Trophoblast cell (in vitro differentiated cells and primary cell): ENCODE data around the gene CD180.

Experiments used
- DNase-seq, 2 donors: peaks; one replicate each; pipeline ENCODE4 v3.0.0-alpha.2; 2016
- H2AFZ ChIP-seq: 2 replicates; pipeline ENCODE4 v1.6.1; 2013; ENCODE audit warnings: low read length, moderate library complexity, mild to moderate bottlenecking; ENCODE audit not compliant: insufficient read depth, poor library complexity
- H2AK5ac ChIP-seq: 2 replicates; pipeline ENCODE4 v1.6.1; 2013; ENCODE audit warnings: mild to moderate bottlenecking, low read length
- H2BK120ac ChIP-seq: 2 replicates; pipeline ENCODE4 v1.6.1; 2013; ENCODE audit warnings: low read length, mild to moderate bottlenecking, moderate library complexity; ENCODE audit not compliant: insufficient read depth, poor library complexity
- H2BK12ac ChIP-seq: 2 replicates; pipeline ENCODE4 v1.6.1; 2013; ENCODE audit warnings: mild to moderate bottlenecking, low read length, moderate library complexity
- H2BK5ac ChIP-seq: 2 replicates; pipeline ENCODE4 v1.6.1; 2013; ENCODE audit warnings: low read length, low read depth, moderate library complexity, mild to moderate bottlenecking; ENCODE audit not compliant: poor library complexity
- H3K14ac ChIP-seq: 2 replicates; pipeline ENCODE4 v1.6.1; 2013; ENCODE audit warnings: mild to moderate bottlenecking, low read length
- H3K18ac ChIP-seq: 2 replicates; pipeline ENCODE4 v1.6.1; 2013; ENCODE audit warnings: mild to moderate bottlenecking, low read length
- H3K23ac ChIP-seq: 2 replicates; pipeline ENCODE4 v1.6.1; 2013; ENCODE audit warnings: low read length
- H3K27ac ChIP-seq: 2 replicates; pipeline ENCODE4 v1.5.1; 2013; ENCODE audit warnings: low read depth, mild to moderate bottlenecking, inconsistent platforms, low read length, moderate library complexity
- H3K27me3 ChIP-seq: 2 replicates; pipeline ENCODE4 v1.6.1; 2013; ENCODE audit warnings: inconsistent platforms, mild to moderate bottlenecking, low read length, moderate library complexity; ENCODE audit not compliant: insufficient read depth
- H3K36me3 ChIP-seq, 2 experiments: 1 replicate in 1 of 2; 2 replicates in 1 of 2; pipeline ENCODE4 v1.6.1; 2013; ENCODE audit warnings: low read length in 2 of 2, mild to moderate bottlenecking in 2 of 2, moderate library complexity in 1 of 2; ENCODE audit not compliant: insufficient read depth in 2 of 2, control insufficient read depth in 1 of 2
- H3K4ac ChIP-seq: 2 replicates; pipeline ENCODE4 v1.6.1; 2013; ENCODE audit warnings: low read depth, mild to moderate bottlenecking, low read length, moderate library complexity
- H3K4me1 ChIP-seq, 2 experiments: 1 replicate in 1 of 2; 2 replicates in 1 of 2; pipeline ENCODE4 v1.6.1; 2013; ENCODE audit warnings: low read length in 2 of 2, mild to moderate bottlenecking in 2 of 2, moderate library complexity in 1 of 2; ENCODE audit not compliant: insufficient read depth in 2 of 2, control insufficient read depth in 1 of 2
- H3K4me2 ChIP-seq: 2 replicates; pipeline ENCODE4 v1.6.1; 2013; ENCODE audit warnings: inconsistent platforms, mild to moderate bottlenecking, low read length, moderate library complexity
- H3K4me3 ChIP-seq: 2 replicates; pipeline ENCODE4 v1.5.1; 2013; ENCODE audit warnings: mild to moderate bottlenecking, low read depth, low read length, inconsistent platforms
- H3K79me1 ChIP-seq: one replicate; pipeline ENCODE4 v1.6.1; 2013; ENCODE audit warnings: low read length
- H3K79me2 ChIP-seq: 2 replicates; pipeline ENCODE4 v1.6.1; 2013; ENCODE audit warnings: low read length, mild to moderate bottlenecking; ENCODE audit not compliant: control insufficient read depth, insufficient read depth, poor library complexity
- H3K9ac ChIP-seq: 2 replicates; pipeline ENCODE4 v1.6.1; 2013; ENCODE audit warnings: mild to moderate bottlenecking, low read length
- H3K9me3 ChIP-seq: 2 replicates; pipeline ENCODE4 v1.6.1; 2013; ENCODE audit warnings: low read depth, mild to moderate bottlenecking, control low read depth, inconsistent platforms, low read length; ENCODE audit not compliant: insufficient read depth
- H4K12ac ChIP-seq: 2 replicates; pipeline ENCODE4 v1.6.1; 2013; ENCODE audit warnings: low read depth, mild to moderate bottlenecking, low read length, moderate library complexity
- H4K8ac ChIP-seq: 2 replicates; pipeline ENCODE4 v1.6.1; 2013; ENCODE audit warnings: low read depth, mild to moderate bottlenecking, low read length, moderate library complexity
- H4K91ac ChIP-seq: one replicate; pipeline ENCODE4 v1.6.1; 2013; ENCODE audit warnings: low read depth, mild to moderate bottlenecking, low read length, moderate library complexity
- WGBS: extraction: QIAGEN DNeasy Blood & Tissue Kit; methylation state at CpG from one replicate; pipeline ENCODE4 v1.1.7; 2013; ENCODE audit warnings: missing lambda C conversion rate; ENCODE audit not compliant: insufficient read length, insufficient coverage; ENCODE audit errors: extremely low coverage; 5-methylcytosine and 5-hydroxymethylcytosine counted together

CD180 gene

GRCh38 chr5:67223211-67223610 is 26.6 kb upstream of the CD180 start:
- Histone ChIP-seq H3K4ac (no peak overlapping the region), H2AFZ (no peak overlapping the region), H3K36me3 (no peaks in the 10 kb centered on the region), H3K23ac (no peak overlapping the region), H3K4me1 (no peaks in the 10 kb centered on the region), H4K91ac (no peak overlapping the region), H3K18ac (no peak overlapping the region), H3K9ac (no peak overlapping the region), H3K79me1 (no peaks in the 10 kb centered on the region), H3K14ac (no peak overlapping the region), H3K4me3 (no peak overlapping the region), H2AK5ac (no peak overlapping the region), H3K27me3 (no peaks in the 10 kb centered on the region), H2BK120ac (no peak overlapping the region), H4K12ac (no peak overlapping the region), H3K79me2 (no peaks in the 10 kb centered on the region), H3K9me3 (no peaks in the 10 kb centered on the region), H4K8ac (no peak overlapping the region), H2BK12ac (no peak overlapping the region), H3K4me2 (no peak overlapping the region), H3K27ac (no peak overlapping the region), H2BK5ac (no peak overlapping the region)
- peak in 1 of 2 donors; percentile 9 for DNase-seq
- no CpG with 5 or more reads among the region's 3 CpGs for WGBS

GRCh38 chr5:67222243-67223025 is 25.8 kb upstream of the CD180 start:
- no peaks in the 10 kb centered on the region for H3K36me3 ChIP-seq
- WGBS: no CpG with 5 or more reads among the region's 5 CpGs

GRCh38 chr5:67221487-67222242 is 25.1 kb upstream of the CD180 start:
- Histone ChIP-seq H3K18ac (no peak overlapping the region), H4K12ac (no peak overlapping the region), H3K27me3 (no peaks in the 10 kb centered on the region), H3K4ac (no peak overlapping the region), H3K9me3 (no peaks in the 10 kb centered on the region), H3K4me3 (no peak overlapping the region), H3K27ac (no peak overlapping the region), H4K8ac (no peak overlapping the region), H3K79me2 (no peaks in the 10 kb centered on the region), H2AK5ac (no peak overlapping the region), H3K36me3 (no peaks in the 10 kb centered on the region), H3K79me1 (no peaks in the 10 kb centered on the region), H4K91ac (no peak overlapping the region), H2BK5ac (no peak overlapping the region), H2BK120ac (no peak overlapping the region), H2AFZ (no peak overlapping the region), H3K4me2 (no peak overlapping the region), H3K23ac (no peak overlapping the region), H3K9ac (no peak overlapping the region), H3K4me1 (no peaks in the 10 kb centered on the region), H2BK12ac (no peak overlapping the region), H3K14ac (no peak overlapping the region)
- no CpG with 5 or more reads among the region's 9 CpGs for WGBS
- DNase-seq: no peak

More at GRCh38 chr5:67222243-67223025, 25.8 kb upstream of the CD180 start:
- no peak overlapping the region for H3K23ac ChIP-seq
- H3K27me3 ChIP-seq: no peaks in the 10 kb centered on the region
- H2AK5ac ChIP-seq: no peak overlapping the region
- no peak for DNase-seq
- H4K12ac ChIP-seq: no peak overlapping the region
- H3K9ac ChIP-seq: no peak overlapping the region
- H3K4me3 ChIP-seq: no peak overlapping the region
- no peak overlapping the region for H3K18ac ChIP-seq
- no peak overlapping the region for H2BK5ac ChIP-seq
- no peaks in the 10 kb centered on the region for H3K9me3 ChIP-seq
- H4K8ac ChIP-seq: no peak overlapping the region
- H3K4me1 ChIP-seq: no peaks in the 10 kb centered on the region
- no peak overlapping the region for H2BK12ac ChIP-seq
- H3K14ac ChIP-seq: no peak overlapping the region
- H2AFZ ChIP-seq: no peak overlapping the region
- no peak overlapping the region for H2BK120ac ChIP-seq
- no peak overlapping the region for H3K4ac ChIP-seq
- no peaks in the 10 kb centered on the region for H3K79me1 ChIP-seq
- H3K4me2 ChIP-seq: no peak overlapping the region
- H3K79me2 ChIP-seq: no peaks in the 10 kb centered on the region
- H4K91ac ChIP-seq: no peak overlapping the region
- H3K27ac ChIP-seq: no peak overlapping the region

- Histone ChIP-seq H3K9ac (no peak overlapping the region), H3K23ac (no peak overlapping the region)
- DNase-seq: no peak
These were observed 20.0 kb upstream of the CD180 start for GRCh38 chr5:67216564-67216963.

More at GRCh38 chr5:67216564-67216963, 20.0 kb upstream of the CD180 start:
- no peak overlapping the region for H2BK5ac ChIP-seq
- no peak overlapping the region for H3K4ac ChIP-seq
- no peaks in the 10 kb centered on the region for H3K79me1 ChIP-seq
- no peak overlapping the region for H4K8ac ChIP-seq
- no peak overlapping the region for H3K18ac ChIP-seq
- H2BK12ac ChIP-seq: no peak overlapping the region
- no peaks in the 10 kb centered on the region for H3K36me3 ChIP-seq
- H3K79me2 ChIP-seq: no peaks in the 10 kb centered on the region
- H3K9me3 ChIP-seq: peaks cover 2% of the 10 kb centered on the region
- H3K4me1 ChIP-seq: peaks cover 0 to 3% of the 10 kb centered on the region in 2 experiments
- H2BK120ac ChIP-seq: no peak overlapping the region
- H3K4me3 ChIP-seq: no peak overlapping the region
- no peak overlapping the region for H2AFZ ChIP-seq
- no peaks in the 10 kb centered on the region for H3K27me3 ChIP-seq
- H3K27ac ChIP-seq: no peak overlapping the region
- no peak overlapping the region for H2AK5ac ChIP-seq
- H4K12ac ChIP-seq: no peak overlapping the region
- no CpG with 5 or more reads among the region's 1 CpG for WGBS
- H3K4me2 ChIP-seq: no peak overlapping the region
- no peak overlapping the region for H3K14ac ChIP-seq
- H4K91ac ChIP-seq: no peak overlapping the region
